ENCODE results near the gene TDRD6.

GRCh38 chr6:46699970-46700369, 12.3 kb downstream of the TDRD6 start:
- TF ChIP-seq CTCF (IDR thresholded peaks at IDR 0.05) (no peak), POLR2A (IDR thresholded peaks at IDR 0.05) (no peak)

Data from right lobe of liver (tissue), 4 donors.